Measurements from ENCODE around the gene TLL2.

- no peak for TF ChIP-seq MAX (IDR thresholded peaks at IDR 0.05)
- TF ChIP-seq EP300 (IDR thresholded peaks at IDR 0.05; ENCODE audit: borderline replicate concordance) = no peak
- no peak for TF ChIP-seq CEBPB (IDR thresholded peaks at IDR 0.05)
- TF ChIP-seq, protein P1, sequence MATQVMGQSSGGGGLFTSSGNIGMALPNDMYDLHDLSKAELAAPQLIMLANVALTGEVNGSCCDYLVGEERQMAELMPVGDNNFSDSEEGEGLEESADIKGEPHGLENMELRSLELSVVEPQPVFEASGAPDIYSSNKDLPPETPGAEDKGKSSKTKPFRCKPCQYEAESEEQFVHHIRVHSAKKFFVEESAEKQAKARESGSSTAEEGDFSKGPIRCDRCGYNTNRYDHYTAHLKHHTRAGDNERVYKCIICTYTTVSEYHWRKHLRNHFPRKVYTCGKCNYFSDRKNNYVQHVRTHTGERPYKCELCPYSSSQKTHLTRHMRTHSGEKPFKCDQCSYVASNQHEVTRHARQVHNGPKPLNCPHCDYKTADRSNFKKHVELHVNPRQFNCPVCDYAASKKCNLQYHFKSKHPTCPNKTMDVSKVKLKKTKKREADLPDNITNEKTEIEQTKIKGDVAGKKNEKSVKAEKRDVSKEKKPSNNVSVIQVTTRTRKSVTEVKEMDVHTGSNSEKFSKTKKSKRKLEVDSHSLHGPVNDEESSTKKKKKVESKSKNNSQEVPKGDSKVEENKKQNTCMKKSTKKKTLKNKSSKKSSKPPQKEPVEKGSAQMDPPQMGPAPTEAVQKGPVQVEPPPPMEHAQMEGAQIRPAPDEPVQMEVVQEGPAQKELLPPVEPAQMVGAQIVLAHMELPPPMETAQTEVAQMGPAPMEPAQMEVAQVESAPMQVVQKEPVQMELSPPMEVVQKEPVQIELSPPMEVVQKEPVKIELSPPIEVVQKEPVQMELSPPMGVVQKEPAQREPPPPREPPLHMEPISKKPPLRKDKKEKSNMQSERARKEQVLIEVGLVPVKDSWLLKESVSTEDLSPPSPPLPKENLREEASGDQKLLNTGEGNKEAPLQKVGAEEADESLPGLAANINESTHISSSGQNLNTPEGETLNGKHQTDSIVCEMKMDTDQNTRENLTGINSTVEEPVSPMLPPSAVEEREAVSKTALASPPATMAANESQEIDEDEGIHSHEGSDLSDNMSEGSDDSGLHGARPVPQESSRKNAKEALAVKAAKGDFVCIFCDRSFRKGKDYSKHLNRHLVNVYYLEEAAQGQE (IDR thresholded peaks at IDR 0.05; ENCODE audit: low read depth) = no peak
- TF ChIP-seq FOXM1 (IDR thresholded peaks at IDR 0.05; ENCODE audit: borderline replicate concordance, low read depth) = no peak
- TF ChIP-seq YY1 (IDR thresholded peaks at IDR 0.05; ENCODE audit: low read depth) = no peak
- TF ChIP-seq CREB1 (IDR thresholded peaks at IDR 0.05; ENCODE audit: low read depth) = no peak
- TF ChIP-seq RAD21 (IDR thresholded peaks at IDR 0.05; ENCODE audit: low read depth) = no peak
- TF ChIP-seq TCF12 (IDR thresholded peaks at IDR 0.05; ENCODE audit: low read depth) = no peak
- TF ChIP-seq, protein P2, sequence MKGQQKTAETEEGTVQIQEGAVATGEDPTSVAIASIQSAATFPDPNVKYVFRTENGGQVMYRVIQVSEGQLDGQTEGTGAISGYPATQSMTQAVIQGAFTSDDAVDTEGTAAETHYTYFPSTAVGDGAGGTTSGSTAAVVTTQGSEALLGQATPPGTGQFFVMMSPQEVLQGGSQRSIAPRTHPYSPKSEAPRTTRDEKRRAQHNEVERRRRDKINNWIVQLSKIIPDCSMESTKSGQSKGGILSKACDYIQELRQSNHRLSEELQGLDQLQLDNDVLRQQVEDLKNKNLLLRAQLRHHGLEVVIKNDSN (IDR thresholded peaks at IDR 0.05) = no peak
- no peak for TF ChIP-seq TAF1 (IDR thresholded peaks at IDR 0.05; ENCODE audit: low read depth)
- no peak for TF ChIP-seq EGR1 (IDR thresholded peaks at IDR 0.05)
- TF ChIP-seq ZBTB7A (IDR thresholded peaks at IDR 0.05; ENCODE audit: low read depth) = no peak
Observed at GRCh38 chr10:96352582-96352981, 161.1 kb downstream of the TLL2 start.
